DMS 273 treated with DMSO at 0.1 percent for 48 hours (cell line): Measurements from ENCODE around the gene YPEL2.
"Not testable (repeated sequence)": the region's sequence is repeated elsewhere in the genome, so short reads cannot be mapped to it uniquely, and the experiment has no call there.

Experiments used
- DNase-seq: peaks from one replicate; lab custom pipeline; 2025; lab: John Stamatoyannopoulos, UW

Gene YPEL2

GRCh38 chr17:59377410-59377809 is 46.0 kb downstream of the YPEL2 start:
- DNase-seq: peak; percentile 94

GRCh38 chr17:59378675-59379074 is 47.2 kb downstream of the YPEL2 start:
- DNase-seq: peak; percentile 36

GRCh38 chr17:59380474-59380873 is 49.0 kb downstream of the YPEL2 start:
- DNase-seq: no peak

GRCh38 chr17:59381716-59382570 is 50.5 kb downstream of the YPEL2 start:
- peak; percentile 59 for DNase-seq

- DNase-seq: no peak
These were observed 52.4 kb downstream of the YPEL2 start for GRCh38 chr17:59383893-59384292.

- peak; percentile 87 for DNase-seq
These were observed 56.1 kb downstream of the YPEL2 start for GRCh38 chr17:59387351-59388068.

GRCh38 chr17:59388069-59388556 is 56.7 kb downstream of the YPEL2 start:
- DNase-seq: peak; percentile 78

GRCh38 chr17:59389066-59389465 is 57.6 kb downstream of the YPEL2 start:
- no peak for DNase-seq

GRCh38 chr17:59391021-59391420 is 59.6 kb downstream of the YPEL2 start:
- no peak for DNase-seq

- no peak for DNase-seq
These were observed 61.7 kb downstream of the YPEL2 start for GRCh38 chr17:59392973-59393679.

GRCh38 chr17:59393742-59394410 is 62.4 kb downstream of the YPEL2 start:
- DNase-seq: not testable (repeated sequence)

GRCh38 chr17:59396134-59396826 is 64.8 kb downstream of the YPEL2 start:
- no peak for DNase-seq

GRCh38 chr17:59397316-59398073 is 66.0 kb downstream of the YPEL2 start:
- DNase-seq: no peak

- DNase-seq: no peak
These were observed 68.5 kb downstream of the YPEL2 start for GRCh38 chr17:59399914-59400313.

- DNase-seq: no peak
These were observed 69.4 kb downstream of the YPEL2 start for GRCh38 chr17:59400858-59401257.

- no peak for DNase-seq
These were observed 69.8 kb downstream of the YPEL2 start for GRCh38 chr17:59401274-59401673.

GRCh38 chr17:59401725-59402124 is 70.3 kb downstream of the YPEL2 start:
- no peak for DNase-seq

- no peak for DNase-seq
These were observed 71.3 kb downstream of the YPEL2 start for GRCh38 chr17:59402760-59403159.

- DNase-seq: no peak
These were observed 73.0 kb downstream of the YPEL2 start for GRCh38 chr17:59404471-59404870.

GRCh38 chr17:59405944-59406705 is 74.7 kb downstream of the YPEL2 start:
- no peak for DNase-seq
